Measurements from ENCODE around the gene C18orf32. TPM values are rescaled to one million over a fixed set of nuclear protein-coding genes. Genes with fewer than 3 reads are reported as not detected.

C18orf32 gene
- total and polyA plus RNA-seq, 2 of the 13 experiments (the other 11 are each of a cell fraction or from before 2014, with no cell fraction given): 17.6 to 20.6 TPM

- Histone ChIP-seq H3K4me1 (ENCODE audit: insufficient read depth, low read length) (no peaks in the 10 kb centered on the region), H3K36me3 (replicated peaks in 1 of 2; ENCODE audit: control insufficient read depth in 1 of 2, insufficient read depth in 2 of 2, low read length in 2 of 2) (peaks cover 2 to 17% of the 10 kb centered on the region in 2 experiments; a peak in 3 of 5 replicates), H2AFZ (ENCODE audit: low read length) (no peak overlapping the region), H3K9ac (ENCODE audit: insufficient read depth, low read depth, low read length) (no peak overlapping the region), H3K27me3 (ENCODE audit: control insufficient read depth in 1 of 2, insufficient read depth in 2 of 2, low read length in 2 of 2) (no peaks in the 10 kb centered on the region), H3K4me3 (replicated peaks in 1 of 3; ENCODE audit: insufficient read depth in 1 of 3, low read depth in 2 of 3, low read length in 3 of 3) (no peak overlapping the region), H3K9me3 (ENCODE audit: low read length) (no peaks in the 10 kb centered on the region), H3K4me2 (ENCODE audit: low read depth, low read length) (no peak overlapping the region), H4K20me1 (ENCODE audit: insufficient read depth, low read length) (no peaks in the 10 kb centered on the region), H3K79me2 (ENCODE audit: insufficient read depth, low read length) (peaks cover 16% of the 10 kb centered on the region), H3K27ac (ENCODE audit: extremely low read length, insufficient read depth, low read length) (no peak overlapping the region)
- ATAC-seq (no peak), DNase-seq (ENCODE audit: low spot score) (no peak), FAIRE-seq (no peak)
- CTCF ChIA-PET (ENCODE audit: low intra/inter-chr PET ratio, low total read pairs): no interaction called here
- in situ Hi-C loops (cut with HindIII; ENCODE audit: extremely low pct_ligation_motif_present, low pct_unique_long_range_greater_than_20kb): no loop called here
- intact Hi-C loops (cut with micrococcal nuclease; ENCODE audit: unreplicated experiment): no loop called here
- POLR2A ChIA-PET: no interaction called here
- TF ChIP-seq CEBPB (IDR thresholded peaks at IDR 0.05; ENCODE audit: borderline replicate concordance, low read depth, low read length) (peak; percentile 82), ZNF543 (CRISPR knock-in tag; IDR thresholded peaks at IDR 0.05) (no peak), ZNF34 (CRISPR knock-in tag; IDR thresholded peaks at IDR 0.05; ENCODE audit: borderline replicate concordance) (no peak)
- WGBS (ENCODE audit: low lambda C conversion rate): 90% methylated on average over 4 of the region's 4 CpGs
- BruUV-seq (replicated peaks): no TSS peak
Measured at GRCh38 chr18:49481317-49481716, 5.7 kb downstream of the C18orf32 start.

- no peak for DNase-seq (ENCODE audit: low spot score)
- in situ Hi-C loops (cut with HindIII; ENCODE audit: extremely low pct_ligation_motif_present, low pct_unique_long_range_greater_than_20kb) (no loop called here), intact Hi-C loops (cut with micrococcal nuclease; ENCODE audit: unreplicated experiment) (no loop called here)
- no peaks in the 10 kb centered on the region for H3K9me3 ChIP-seq (ENCODE audit: low read length)
- peaks cover under 1% of the 10 kb centered on the region for H3K79me2 ChIP-seq (ENCODE audit: insufficient read depth, low read length)
- H3K27ac ChIP-seq (ENCODE audit: extremely low read length, insufficient read depth, low read length): no peak overlapping the region
- no peaks in the 10 kb centered on the region for H3K4me1 ChIP-seq (ENCODE audit: insufficient read depth, low read length)
- ATAC-seq: no peak
- no peak overlapping the region for H3K4me2 ChIP-seq (ENCODE audit: low read depth, low read length)
- H3K4me3 ChIP-seq (replicated peaks in 1 of 3; ENCODE audit: insufficient read depth in 1 of 3, low read depth in 2 of 3, low read length in 3 of 3): no peak overlapping the region
- TF ChIP-seq NFIB (CRISPR knock-in tag; IDR thresholded peaks at IDR 0.05; ENCODE audit: borderline replicate concordance) (no peak), ZNF10 (CRISPR knock-in tag; IDR thresholded peaks at IDR 0.05; ENCODE audit: borderline replicate concordance, low read depth) (no peak), MAFF (IDR thresholded peaks at IDR 0.05; ENCODE audit: low read depth, low read length) (peak; percentile 50), AHR (CRISPR knock-in tag; IDR thresholded peaks at IDR 0.05) (no peak), STAT5B (CRISPR knock-in tag; IDR thresholded peaks at IDR 0.05) (no peak), ZBTB42 (CRISPR knock-in tag; IDR thresholded peaks at IDR 0.05) (no peak), MAFK (conservative IDR thresholded peaks at IDR 0.05 in 1 of 2, IDR thresholded peaks at IDR 0.05 in 1 of 2; ENCODE audit: low read length in 2 of 2) (peak; percentile 63 to 78), MIXL1 (CRISPR knock-in tag; IDR thresholded peaks at IDR 0.05) (no peak), ZNF83 (CRISPR knock-in tag; IDR thresholded peaks at IDR 0.05; ENCODE audit: borderline replicate concordance) (no peak), ZNF510 (CRISPR knock-in tag; IDR thresholded peaks at IDR 0.05; ENCODE audit: low read depth) (no peak), HOXA3 (CRISPR knock-in tag; IDR thresholded peaks at IDR 0.05) (no peak), CREB3 (CRISPR knock-in tag; IDR thresholded peaks at IDR 0.05) (no peak), NONO (IDR thresholded peaks at IDR 0.05) (no peak), NONO (CRISPR knock-in tag; conservative IDR thresholded peaks at IDR 0.05) (no peak), GLI4 (CRISPR knock-in tag; IDR thresholded peaks at IDR 0.05; ENCODE audit: borderline replicate concordance) (no peak)
- TF ChIP-seq, protein P1, sequence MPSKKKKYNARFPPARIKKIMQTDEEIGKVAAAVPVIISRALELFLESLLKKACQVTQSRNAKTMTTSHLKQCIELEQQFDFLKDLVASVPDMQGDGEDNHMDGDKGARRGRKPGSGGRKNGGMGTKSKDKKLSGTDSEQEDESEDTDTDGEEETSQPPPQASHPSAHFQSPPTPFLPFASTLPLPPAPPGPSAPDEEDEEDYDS (CRISPR knock-in tag; IDR thresholded peaks at IDR 0.05): no peak
- H2AFZ ChIP-seq (ENCODE audit: low read length): no peak overlapping the region
- H3K9ac ChIP-seq (ENCODE audit: insufficient read depth, low read depth, low read length): no peak overlapping the region
- no peaks in the 10 kb centered on the region for H4K20me1 ChIP-seq (ENCODE audit: insufficient read depth, low read length)
- BruUV-seq (replicated peaks): no TSS peak
- peaks cover 2 to 17% of the 10 kb centered on the region in 2 experiments; a peak in 3 of 5 replicates for H3K36me3 ChIP-seq (replicated peaks in 1 of 2; ENCODE audit: control insufficient read depth in 1 of 2, insufficient read depth in 2 of 2, low read length in 2 of 2)
- POLR2A ChIA-PET: interaction anchor here (1.6 kb wide), 1 partner anchor 7 kb away, joined by 11 read pairs; the partner anchor contains the start of gene C18orf32
- 92% methylated on average over 5 of the region's 5 CpGs for WGBS (ENCODE audit: low lambda C conversion rate)
- FAIRE-seq: no peak
- CTCF ChIA-PET (ENCODE audit: low intra/inter-chr PET ratio, low total read pairs): no interaction called here
- no peaks in the 10 kb centered on the region for H3K27me3 ChIP-seq (ENCODE audit: control insufficient read depth in 1 of 2, insufficient read depth in 2 of 2, low read length in 2 of 2)
Measured at GRCh38 chr18:49479381-49480137, 7.5 kb downstream of the C18orf32 start.

Measured in HepG2 (cell line).